ENCODE data around the gene GMNN. TPM values are rescaled to one million over a fixed set of nuclear protein-coding genes. Genes with fewer than 3 reads are reported as not detected.

GMNN gene
- total and polyA plus RNA-seq, 9 donors = 13.7 to 22.0 (median 17.5) TPM

DNA sequence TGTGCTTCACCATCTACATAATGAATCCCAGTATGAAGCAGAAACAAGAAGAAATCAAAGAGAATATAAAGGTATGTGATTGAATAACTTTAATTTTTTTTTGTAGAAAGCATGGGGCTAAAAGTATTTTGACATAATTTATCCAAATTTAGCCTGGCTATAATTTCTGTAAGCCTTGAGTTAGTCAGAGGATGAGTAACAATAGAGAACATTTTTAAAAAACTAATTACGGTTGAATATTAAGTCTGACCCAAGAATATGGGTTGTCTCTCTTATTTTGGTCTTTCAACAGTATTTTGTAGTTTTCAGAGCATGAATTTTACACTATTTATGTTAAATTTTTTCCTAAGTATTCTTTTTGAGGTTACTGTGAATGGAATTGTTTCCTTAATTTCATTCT lies 2.5 kb downstream of the GMNN start:
- no peaks in the 10 kb centered on the region for H3K27me3 ChIP-seq (ENCODE audit: control insufficient read depth, insufficient read depth, low read length)
- no peak for DNase-seq
- WGBS (ENCODE audit: insufficient coverage) = no CpG with 5 or more reads among the region's 1 CpG
- no peak overlapping the region for H3K27ac ChIP-seq (ENCODE audit: low read length)
- H3K4me1 ChIP-seq (ENCODE audit: control insufficient read depth, insufficient read depth, low read length) = peaks cover 9% of the 10 kb centered on the region
- H3K9me3 ChIP-seq (replicated peaks; ENCODE audit: control insufficient read depth, low read depth, low read length) = no peaks in the 10 kb centered on the region
- H3K36me3 ChIP-seq (ENCODE audit: control insufficient read depth, insufficient read depth, low read length) = peaks cover 6% of the 10 kb centered on the region
- no peak overlapping the region for H3K4me3 ChIP-seq (ENCODE audit: low read length)

DNA sequence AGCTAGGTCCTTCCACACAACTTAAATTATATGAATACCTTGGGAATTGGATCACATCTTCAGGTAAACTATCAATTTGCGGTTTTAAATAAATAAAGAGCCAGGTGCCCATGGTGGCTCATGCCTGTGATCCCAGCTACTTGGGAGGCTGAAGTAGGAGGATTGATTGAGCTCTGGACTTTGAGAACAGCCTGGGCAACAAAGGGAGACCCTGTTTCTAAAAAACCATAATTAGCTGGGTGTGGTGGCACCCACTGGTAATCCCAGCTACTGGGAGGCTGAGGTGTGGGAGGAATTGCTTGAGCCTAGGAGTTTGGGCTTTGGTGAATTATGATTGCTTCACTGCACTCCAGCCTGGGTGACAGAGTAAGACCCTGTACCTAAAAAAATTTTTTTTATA lies 3.4 kb downstream of the GMNN start:
- Histone ChIP-seq H3K4me3 (ENCODE audit: low read length) (no peak overlapping the region), H3K36me3 (ENCODE audit: control insufficient read depth, insufficient read depth, low read length) (peaks cover 6% of the 10 kb centered on the region), H3K27me3 (ENCODE audit: control insufficient read depth, insufficient read depth, low read length) (no peaks in the 10 kb centered on the region), H3K4me1 (ENCODE audit: control insufficient read depth, insufficient read depth, low read length) (peaks cover 9% of the 10 kb centered on the region), H3K27ac (ENCODE audit: low read length) (no peak overlapping the region), H3K9me3 (replicated peaks; ENCODE audit: control insufficient read depth, low read depth, low read length) (no peaks in the 10 kb centered on the region)
- 100% methylated on average over 1 of the region's 1 CpG for WGBS (ENCODE audit: insufficient coverage)
- DNase-seq = no peak

DNA sequence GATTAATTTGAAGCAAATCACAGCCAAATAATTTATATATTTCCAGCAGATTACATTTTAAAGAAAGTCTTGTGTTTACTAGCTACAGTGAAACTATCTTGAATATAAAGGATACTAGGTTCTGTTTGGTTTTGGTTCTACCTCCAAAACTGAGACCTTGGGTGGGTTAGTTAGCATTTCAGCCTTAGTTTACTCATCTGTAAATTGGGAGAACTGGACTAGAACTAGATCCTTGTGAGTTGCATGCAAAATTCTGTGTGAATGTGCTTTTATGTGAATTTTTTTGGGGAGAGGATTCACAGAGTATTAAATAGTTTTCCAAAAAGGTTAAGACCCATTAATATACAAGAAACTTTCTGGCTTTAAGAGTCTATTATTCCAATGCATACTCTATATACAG lies 4.1 kb downstream of the GMNN start:
- H3K9me3 ChIP-seq (replicated peaks; ENCODE audit: control insufficient read depth, low read depth, low read length) = no peaks in the 10 kb centered on the region
- peaks cover 6% of the 10 kb centered on the region for H3K36me3 ChIP-seq (ENCODE audit: control insufficient read depth, insufficient read depth, low read length)
- H3K27ac ChIP-seq (ENCODE audit: low read length) = no peak overlapping the region
- no peak overlapping the region for H3K4me3 ChIP-seq (ENCODE audit: low read length)
- no peak for DNase-seq
- H3K27me3 ChIP-seq (ENCODE audit: control insufficient read depth, insufficient read depth, low read length) = no peaks in the 10 kb centered on the region
- H3K4me1 ChIP-seq (ENCODE audit: control insufficient read depth, insufficient read depth, low read length) = peaks cover 9% of the 10 kb centered on the region

DNA sequence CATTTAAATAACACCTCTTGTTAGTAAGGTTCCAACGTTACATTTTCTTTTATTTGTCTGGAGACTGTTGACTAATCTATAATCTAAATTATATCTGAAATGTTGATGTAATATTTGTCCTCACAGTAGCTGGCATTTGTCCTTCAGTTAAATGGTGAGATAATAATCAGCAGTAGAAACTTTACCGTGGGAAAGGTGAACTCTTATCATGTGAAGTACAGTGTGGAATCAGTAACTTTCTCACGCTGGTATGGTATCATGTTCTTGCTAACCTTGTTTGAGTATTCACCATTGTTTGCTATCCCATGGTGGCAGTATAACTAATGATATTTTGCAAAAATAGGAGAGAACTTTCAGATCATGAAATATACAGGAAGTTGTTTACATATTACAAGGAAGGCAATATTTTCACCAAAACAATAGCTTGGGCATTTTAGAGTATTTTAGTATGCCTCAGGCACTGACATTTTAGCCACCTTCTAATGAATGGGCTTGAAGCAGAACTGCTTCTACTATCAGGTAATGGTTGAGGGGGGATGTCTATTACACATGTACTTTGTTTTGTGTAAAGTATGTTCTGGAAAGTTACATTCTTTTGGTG lies 4.8 kb downstream of the GMNN start:
- no peak overlapping the region for H3K27ac ChIP-seq (ENCODE audit: low read length)
- no peak for DNase-seq
- 93% methylated on average over 2 of the region's 3 CpGs for WGBS (ENCODE audit: insufficient coverage)

DNA sequence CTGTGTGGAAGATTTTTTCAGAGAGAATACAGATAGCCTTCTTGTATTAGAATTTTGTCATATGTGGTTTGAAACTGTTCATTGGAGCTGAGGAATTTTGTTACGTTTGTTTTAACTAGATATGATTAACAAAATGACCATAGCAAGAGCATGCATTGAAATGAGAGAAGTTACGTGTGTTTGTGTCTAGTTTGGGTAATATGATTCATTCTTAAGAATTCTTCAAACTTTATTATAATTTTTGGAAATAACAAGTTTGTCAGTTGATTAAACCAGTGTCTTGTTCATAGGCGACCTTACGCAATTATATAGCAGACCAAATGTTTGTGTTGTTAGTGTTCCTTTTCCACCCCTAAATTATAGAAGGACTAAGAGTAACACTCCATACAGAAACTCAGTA lies 5.5 kb downstream of the GMNN start:
- no peak overlapping the region for H3K27ac ChIP-seq (ENCODE audit: low read length)
- H3K4me1 ChIP-seq (ENCODE audit: control insufficient read depth, insufficient read depth, low read length) = peaks cover 9% of the 10 kb centered on the region
- peaks cover 6% of the 10 kb centered on the region for H3K36me3 ChIP-seq (ENCODE audit: control insufficient read depth, insufficient read depth, low read length)
- no peak overlapping the region for H3K4me3 ChIP-seq (ENCODE audit: low read length)
- no peak for DNase-seq
- no peaks in the 10 kb centered on the region for H3K9me3 ChIP-seq (replicated peaks; ENCODE audit: control insufficient read depth, low read depth, low read length)
- WGBS (ENCODE audit: insufficient coverage) = no CpG with 5 or more reads among the region's 4 CpGs
- no peaks in the 10 kb centered on the region for H3K27me3 ChIP-seq (ENCODE audit: control insufficient read depth, insufficient read depth, low read length)

More for the DNA sequence above, 4.8 kb downstream of the GMNN start:
- Histone ChIP-seq H3K4me1 (ENCODE audit: control insufficient read depth, insufficient read depth, low read length) (peaks cover 9% of the 10 kb centered on the region), H3K9me3 (replicated peaks; ENCODE audit: control insufficient read depth, low read depth, low read length) (no peaks in the 10 kb centered on the region), H3K27me3 (ENCODE audit: control insufficient read depth, insufficient read depth, low read length) (no peaks in the 10 kb centered on the region), H3K36me3 (ENCODE audit: control insufficient read depth, insufficient read depth, low read length) (peaks cover 6% of the 10 kb centered on the region), H3K4me3 (ENCODE audit: low read length) (no peak overlapping the region)

DNA sequence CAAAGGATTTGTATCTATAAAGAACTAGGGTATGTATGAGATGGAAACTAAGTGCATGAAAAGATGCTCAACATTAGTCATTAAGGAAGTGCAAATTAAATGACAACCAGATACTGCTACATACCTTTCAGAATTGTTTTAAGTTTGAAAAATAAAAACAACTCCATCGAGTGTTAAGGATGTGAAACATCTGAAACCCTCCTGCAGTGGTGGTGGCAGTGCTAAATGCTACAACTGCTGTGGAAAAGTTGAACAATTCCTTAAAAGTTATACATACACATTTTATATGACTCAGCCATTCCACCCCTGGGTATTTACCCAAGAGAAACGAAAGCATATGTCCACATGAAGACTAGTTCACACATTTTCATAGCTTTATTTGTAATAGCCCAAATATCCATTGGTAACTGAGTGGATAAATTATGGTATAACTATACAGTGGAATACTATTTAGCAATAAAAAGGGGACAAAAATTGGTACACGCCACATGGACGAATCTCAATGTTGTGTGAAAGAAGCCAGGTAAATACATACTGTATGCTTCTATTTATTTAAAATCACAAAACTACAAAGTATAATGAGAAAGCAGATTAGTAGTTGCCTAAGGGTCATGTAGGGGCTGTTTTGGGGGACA lies 13.4 kb downstream of the GMNN start:
- Histone ChIP-seq H3K27ac (ENCODE audit: low read length) (no peak overlapping the region), H3K4me3 (ENCODE audit: low read length) (no peak overlapping the region), H3K9me3 (replicated peaks; ENCODE audit: control insufficient read depth, low read depth, low read length) (no peaks in the 10 kb centered on the region), H3K4me1 (ENCODE audit: control insufficient read depth, insufficient read depth, low read length) (no peaks in the 10 kb centered on the region), H3K27me3 (ENCODE audit: control insufficient read depth, insufficient read depth, low read length) (no peaks in the 10 kb centered on the region), H3K36me3 (ENCODE audit: control insufficient read depth, insufficient read depth, low read length) (peaks cover 12% of the 10 kb centered on the region)
- WGBS (ENCODE audit: insufficient coverage) = no CpG with 5 or more reads among the region's 4 CpGs
- DNase-seq = no peak

DNA sequence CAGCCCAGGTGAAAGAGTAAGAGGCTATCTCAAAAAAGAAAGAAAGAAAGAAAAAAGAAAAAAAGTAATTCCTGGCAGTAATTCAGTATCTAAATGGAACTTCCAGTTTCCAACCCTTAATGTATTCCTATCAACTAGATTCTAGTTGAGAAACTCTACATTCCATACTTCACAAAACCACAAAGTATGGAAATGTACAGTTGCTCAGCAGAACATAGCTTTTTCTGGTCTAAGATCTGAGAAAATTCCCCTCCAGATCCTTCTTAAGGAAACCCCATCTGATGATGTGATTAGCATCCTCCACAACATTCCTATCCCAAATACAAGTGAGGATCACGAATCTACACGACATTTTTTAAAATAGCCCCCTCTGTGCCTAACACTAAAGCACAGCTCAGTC lies 20.4 kb downstream of the GMNN start:
- Histone ChIP-seq H3K27me3 (ENCODE audit: control insufficient read depth, insufficient read depth, low read length) (no peaks in the 10 kb centered on the region), H3K4me1 (ENCODE audit: control insufficient read depth, insufficient read depth, low read length) (no peaks in the 10 kb centered on the region), H3K4me3 (ENCODE audit: low read length) (no peak overlapping the region), H3K9me3 (replicated peaks; ENCODE audit: control insufficient read depth, low read depth, low read length) (no peaks in the 10 kb centered on the region), H3K36me3 (ENCODE audit: control insufficient read depth, insufficient read depth, low read length) (no peaks in the 10 kb centered on the region), H3K27ac (ENCODE audit: low read length) (no peak overlapping the region)
- WGBS (ENCODE audit: insufficient coverage) = no CpG with 5 or more reads among the region's 2 CpGs
- no peak for DNase-seq

DNA sequence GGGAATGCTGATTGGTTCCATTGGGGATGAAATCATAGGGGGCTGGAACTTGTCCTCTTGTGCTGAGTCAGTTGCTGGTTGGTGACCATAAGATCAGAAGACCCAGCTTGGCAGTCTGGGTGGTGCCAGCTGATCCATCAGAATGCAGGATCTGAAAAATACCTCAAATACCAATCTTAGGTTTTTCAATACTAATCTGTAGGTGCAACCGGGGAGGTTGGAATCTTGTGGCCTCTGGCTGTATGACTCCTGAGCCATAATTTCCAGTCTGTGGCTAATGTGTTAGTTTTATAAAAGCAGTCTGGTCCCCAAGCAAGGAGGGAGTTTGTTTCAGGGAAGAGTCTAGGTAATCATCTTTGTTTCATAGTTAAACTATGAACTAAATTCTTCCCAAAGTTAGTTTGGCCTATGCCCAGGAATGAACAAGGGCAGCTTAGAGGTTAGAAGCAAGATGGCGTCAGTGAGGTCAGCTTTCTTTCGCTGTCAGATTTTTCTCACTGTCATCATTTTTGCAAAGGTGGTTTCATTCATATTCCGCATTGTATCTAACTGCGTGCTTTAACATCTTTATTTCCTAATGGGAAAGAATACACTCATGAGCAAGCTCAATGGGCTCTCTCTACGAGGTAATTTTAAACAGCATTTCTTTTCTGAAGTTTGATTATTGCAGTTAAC lies 22.0 kb downstream of the GMNN start:
- H3K36me3 ChIP-seq (ENCODE audit: control insufficient read depth, insufficient read depth, low read length) = no peaks in the 10 kb centered on the region
- no peaks in the 10 kb centered on the region for H3K27me3 ChIP-seq (ENCODE audit: control insufficient read depth, insufficient read depth, low read length)
- WGBS (ENCODE audit: insufficient coverage) = 100% methylated on average over 1 of the region's 6 CpGs
- no peaks in the 10 kb centered on the region for H3K4me1 ChIP-seq (ENCODE audit: control insufficient read depth, insufficient read depth, low read length)
- H3K4me3 ChIP-seq (ENCODE audit: low read length) = no peak overlapping the region
- H3K27ac ChIP-seq (ENCODE audit: low read length) = no peak overlapping the region
- H3K9me3 ChIP-seq (replicated peaks; ENCODE audit: control insufficient read depth, low read depth, low read length) = no peaks in the 10 kb centered on the region
- no peak for DNase-seq

DNA sequence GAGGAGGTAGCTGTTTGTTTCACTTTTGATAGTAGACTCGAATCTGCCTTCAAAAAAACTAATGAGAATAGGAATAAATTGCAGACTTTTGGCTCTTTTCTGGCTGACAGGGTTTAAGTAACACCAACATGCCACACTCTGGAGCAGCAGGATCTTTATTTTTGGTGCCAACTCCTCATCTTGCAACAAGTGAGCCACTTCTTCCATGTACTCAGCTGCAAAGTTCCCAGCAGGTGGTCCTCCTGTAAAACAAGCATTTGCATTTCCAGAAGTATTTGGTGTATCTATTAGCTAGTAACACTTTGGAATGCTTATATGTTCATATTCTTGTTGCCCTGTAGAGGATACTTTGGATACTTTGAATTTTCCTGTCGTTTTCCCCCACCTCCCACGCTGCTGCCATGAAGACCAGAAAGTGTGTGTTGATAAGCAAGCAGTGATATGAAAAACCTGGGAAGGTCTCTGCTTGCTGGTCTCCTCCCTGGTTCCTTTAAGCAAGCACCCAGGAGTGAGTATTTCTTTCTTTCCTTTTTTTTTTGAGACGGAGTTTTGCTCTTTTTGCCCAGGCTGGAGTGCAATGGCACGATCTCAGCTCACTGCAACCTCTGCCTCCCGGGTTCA lies 23.0 kb downstream of the GMNN start:
- DNase-seq = no peak
- no peaks in the 10 kb centered on the region for H3K27me3 ChIP-seq (ENCODE audit: control insufficient read depth, insufficient read depth, low read length)
- no CpG with 5 or more reads among the region's 6 CpGs for WGBS (ENCODE audit: insufficient coverage)
- H3K4me3 ChIP-seq (ENCODE audit: low read length) = no peak overlapping the region
- H3K9me3 ChIP-seq (replicated peaks; ENCODE audit: control insufficient read depth, low read depth, low read length) = no peaks in the 10 kb centered on the region
- no peaks in the 10 kb centered on the region for H3K4me1 ChIP-seq (ENCODE audit: control insufficient read depth, insufficient read depth, low read length)
- H3K27ac ChIP-seq (ENCODE audit: low read length) = no peak overlapping the region
- H3K36me3 ChIP-seq (ENCODE audit: control insufficient read depth, insufficient read depth, low read length) = no peaks in the 10 kb centered on the region

DNA sequence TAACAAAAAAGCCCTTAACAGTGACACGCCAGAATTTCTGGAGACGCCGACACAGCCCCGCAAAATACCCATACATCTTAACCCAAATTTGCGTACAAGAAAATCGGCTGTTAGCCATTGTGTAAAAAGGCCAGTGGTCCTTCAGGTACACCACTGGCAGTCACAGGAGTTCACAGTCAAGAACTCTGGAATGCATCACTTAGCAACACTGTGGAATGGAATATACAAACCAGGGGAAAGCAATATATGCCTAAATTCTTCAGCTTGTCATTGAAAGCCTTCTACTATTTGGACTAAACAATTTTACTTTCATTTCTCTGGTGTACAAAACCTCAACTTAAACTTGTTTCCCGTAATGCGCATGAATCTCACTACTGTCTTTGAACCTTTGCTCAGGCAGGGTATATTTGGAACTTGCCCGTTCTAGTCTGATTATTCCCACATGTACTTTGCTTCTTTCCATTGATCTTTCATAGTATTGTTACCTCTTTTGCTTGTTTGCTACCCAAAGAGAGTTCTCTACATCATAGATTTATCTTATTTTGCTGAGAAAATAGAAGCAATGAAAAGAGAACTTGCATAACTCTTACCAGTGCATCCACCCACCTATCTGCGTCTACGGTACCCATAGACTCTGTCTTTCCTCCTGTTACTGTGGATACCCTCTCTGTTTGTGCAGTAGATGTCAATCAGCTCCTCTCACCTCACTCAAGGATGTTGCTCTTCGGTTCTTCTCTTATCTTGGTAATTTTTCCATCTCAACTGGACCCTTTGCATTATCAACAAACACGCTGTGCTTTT lies 24.2 kb downstream of the GMNN start, which contains the start of gene ARMH2:
Gene ARMH2, minus strand, starts transcription at position 178 of the 801 bp plus-strand sequence. Its CDS starts 60 bp downstream, at position 118.
- Histone ChIP-seq H3K4me1 (ENCODE audit: control insufficient read depth, insufficient read depth, low read length) (no peaks in the 10 kb centered on the region), H3K27me3 (ENCODE audit: control insufficient read depth, insufficient read depth, low read length) (no peaks in the 10 kb centered on the region), H3K27ac (ENCODE audit: low read length) (no peak within 1 kb of the TSS), H3K9me3 (replicated peaks; ENCODE audit: control insufficient read depth, low read depth, low read length) (no peaks in the 10 kb centered on the region), H3K36me3 (ENCODE audit: control insufficient read depth, insufficient read depth, low read length) (no peaks in the 10 kb centered on the region), H3K4me3 (ENCODE audit: low read length) (no peak within 1 kb of the TSS)
- 93% methylated on average over 11 of the region's 13 CpGs for WGBS (ENCODE audit: insufficient coverage)
- DNase-seq = no peak

Data from muscle of leg (tissue), 11 donors.